ENCODE measurements around the gene IL3. TPM values are rescaled to one million over a fixed set of nuclear protein-coding genes. Genes with fewer than 3 reads are reported as not detected.

The IL3 gene
- polyA plus RNA-seq, 1 donor from 2014 or later = not detected

GRCh38 chr5:132110195-132110594, 49.7 kb downstream of the IL3 start:
- Mint-ChIP-seq H3K4me3 (no peak overlapping the region), H3K27ac (peak overlapping the region in 1 of 3 donors; percentile 17), H3K9me3 (peaks cover 0 to 10% (median 3%) of the 10 kb centered on the region in 3 donors), H3K4me1 (peaks cover 4 to 16% (median 10%) of the 10 kb centered on the region in 3 donors), H3K36me3 (peaks cover 3% of the 10 kb centered on the region), H3K27me3 (no peaks in the 10 kb centered on the region)

- peaks cover 0 to 10% (median 3%) of the 10 kb centered on the region in 3 donors for H3K9me3 Mint-ChIP-seq
- no peaks in the 10 kb centered on the region for H3K27me3 Mint-ChIP-seq
- H3K27ac Mint-ChIP-seq = no peak overlapping the region
- peaks cover 4 to 19% (median 10%) of the 10 kb centered on the region in 3 donors for H3K4me1 Mint-ChIP-seq
- peaks cover 3% of the 10 kb centered on the region for H3K36me3 Mint-ChIP-seq
- H3K4me3 Mint-ChIP-seq = no peak overlapping the region
Measured at GRCh38 chr5:132110930-132111329, 50.5 kb downstream of the IL3 start.

GRCh38 chr5:132112111-132112510, 51.7 kb downstream of the IL3 start:
- peaks cover 4 to 18% (median 10%) of the 10 kb centered on the region in 3 donors for H3K4me1 Mint-ChIP-seq
- H3K27me3 Mint-ChIP-seq = no peaks in the 10 kb centered on the region
- H3K36me3 Mint-ChIP-seq = peaks cover 3% of the 10 kb centered on the region
- peaks cover 0 to 10% (median 3%) of the 10 kb centered on the region in 3 donors for H3K9me3 Mint-ChIP-seq
- H3K4me3 Mint-ChIP-seq = no peak overlapping the region
- H3K27ac Mint-ChIP-seq = peak overlapping the region in 1 of 3 donors; percentile 6

Other genes with a start within 250 kb of the IL3 start
- not detected for gene MEIKIN, start 115.0 kb upstream of the IL3 start, polyA plus RNA-seq
- gene ACSL6, start 49.0 kb upstream of the IL3 start, polyA plus RNA-seq = 0.11 TPM
- gene CSF2, start 13.1 kb downstream of the IL3 start, polyA plus RNA-seq = not detected
- gene P4HA2, start 167.2 kb downstream of the IL3 start, polyA plus RNA-seq = 0.26 TPM
- gene PDLIM4, start 197.0 kb downstream of the IL3 start, polyA plus RNA-seq = not detected
- not detected for gene SLC22A4, start 233.7 kb downstream of the IL3 start, polyA plus RNA-seq

All from IgD-negative memory B cell (primary cell).